Hematopoietic multipotent progenitor cell (in vitro differentiated cells): Measurements from ENCODE around the gene KCNT1. TPM values are rescaled to one million over a fixed set of nuclear protein-coding genes. Genes with fewer than 3 reads are reported as not detected.
"Not testable (repeated sequence)": the region's sequence is repeated elsewhere in the genome, so short reads cannot be mapped to it uniquely, and the experiment has no call there.

Source experiments
- DNase-seq, 3 donors: peaks; one replicate each; pipeline ENCODE4 v3.0.0-alpha.2; 2011 to 2015; ENCODE audit warnings: low read depth in 2 of 3, low spot score in 2 of 3
- total RNA-seq: library from RNA; depleted of rRNA; stranded (reverse); fragments of >200 nt; gene quantifications from one replicate; pipeline ENCODE4 v1.2.3, GENCODE V29; 2012

Gene KCNT1
- under 0.01 TPM for total RNA-seq

DNA sequence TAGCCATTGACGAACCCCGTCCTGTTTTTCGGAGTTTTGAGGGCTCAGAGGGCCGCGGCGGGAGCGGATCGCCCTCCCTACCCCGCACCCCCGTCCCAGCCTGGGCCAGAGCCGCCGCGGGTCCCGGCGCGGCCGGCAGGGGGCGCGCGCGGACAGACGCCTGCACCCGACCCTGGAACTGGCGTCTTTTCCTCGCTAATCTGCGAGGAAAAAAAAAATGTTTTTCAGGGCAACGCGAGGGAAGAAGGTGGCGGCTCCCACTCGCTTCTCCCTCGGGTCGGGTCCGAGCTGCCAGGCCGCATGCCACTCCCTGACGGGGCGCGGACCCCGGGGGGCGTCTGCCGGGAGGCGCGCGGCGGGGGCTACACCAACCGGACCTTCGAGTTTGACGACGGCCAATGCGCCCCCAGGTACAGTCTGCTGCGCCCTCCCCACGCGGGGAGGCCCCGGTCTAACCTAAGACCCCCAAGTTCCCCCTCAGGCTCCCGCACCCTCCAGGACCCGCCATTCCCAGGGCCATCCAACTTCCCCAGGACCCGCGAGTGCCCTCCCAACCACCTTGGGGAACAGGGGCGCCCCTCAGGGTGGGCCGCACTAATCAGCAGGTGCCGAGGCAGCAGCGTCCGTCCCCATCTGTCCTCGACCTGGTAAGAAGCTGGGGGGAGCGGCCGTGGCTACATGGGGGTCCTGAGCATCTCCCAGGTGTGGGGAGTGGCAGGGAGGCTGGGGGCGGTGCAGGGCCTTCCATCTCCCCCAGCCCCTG is at the start of gene KCNT1:
Gene KCNT1, plus strand, starts transcription at position 227 of the 763 bp plus-strand sequence. Its CDS starts 74 bp downstream, at position 301.
- peak; percentile 11 to 61 (median 40) for DNase-seq

DNA sequence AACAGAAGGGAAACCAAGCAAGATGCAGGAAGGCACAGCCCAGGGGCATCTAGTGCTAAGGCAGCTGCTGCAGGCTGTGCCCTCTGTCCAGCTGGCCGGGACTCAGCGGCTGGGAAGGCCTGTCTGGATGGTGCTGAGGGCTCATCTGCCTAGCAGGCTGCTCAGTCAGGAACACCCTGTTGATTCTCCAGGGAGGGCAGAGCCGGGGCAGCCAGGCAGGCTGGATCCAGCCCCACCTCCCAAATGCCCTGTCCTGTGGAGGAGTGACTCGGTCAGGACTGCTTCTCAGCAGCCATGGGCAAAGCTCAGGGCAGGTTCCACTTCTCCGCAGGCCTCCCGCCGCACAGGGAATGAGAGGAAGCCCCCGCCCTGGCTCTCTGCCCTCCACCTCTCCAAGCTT is 46.7 kb upstream of the KCNT1 start:
- DNase-seq: no peak

DNA sequence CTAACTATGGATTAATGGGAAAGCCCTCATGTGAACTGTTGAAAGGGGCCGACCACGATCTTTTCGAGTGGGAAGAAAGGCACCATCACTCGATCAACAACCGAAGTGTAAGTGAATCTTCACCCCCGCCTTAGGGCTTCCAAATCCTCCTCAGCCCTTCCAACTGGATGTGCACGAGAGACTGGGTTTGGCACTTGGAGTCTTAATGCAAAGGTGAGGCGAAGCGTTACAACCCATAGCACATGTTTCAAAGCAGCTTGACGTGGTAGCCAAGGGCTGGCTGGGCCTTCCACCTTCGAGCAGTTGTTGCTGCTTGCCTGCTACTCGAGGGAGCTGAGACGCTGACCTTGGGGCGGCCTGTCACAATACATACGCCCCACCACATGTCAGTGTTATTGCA is 44.6 kb upstream of the KCNT1 start:
- DNase-seq: no peak

DNA sequence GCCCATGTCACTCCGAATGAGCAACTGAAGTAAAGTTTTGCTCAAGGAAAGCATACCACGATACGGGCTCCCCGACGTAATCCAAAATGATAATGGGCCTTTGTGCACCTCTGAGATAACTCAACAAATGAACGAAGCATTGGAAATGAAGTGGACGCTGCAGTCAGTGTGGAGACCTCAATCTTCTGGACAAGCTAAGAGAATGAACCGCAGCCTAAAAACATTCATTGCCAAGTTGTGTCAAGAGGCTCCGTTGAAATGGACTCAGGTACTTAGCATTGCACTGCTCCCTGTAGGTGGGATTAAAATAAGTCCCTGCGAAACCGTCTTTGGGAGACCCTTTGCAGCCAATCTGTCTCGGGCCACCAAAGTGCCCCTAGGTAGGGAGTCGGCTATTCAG is 42.7 kb upstream of the KCNT1 start:
- no peak for DNase-seq

- no peak for DNase-seq
Observed at GRCh38 chr9:135660407-135660806, 41.6 kb upstream of the KCNT1 start.

GRCh38 chr9:135661816-135662560 is 40.0 kb upstream of the KCNT1 start:
- DNase-seq: no peak

DNA sequence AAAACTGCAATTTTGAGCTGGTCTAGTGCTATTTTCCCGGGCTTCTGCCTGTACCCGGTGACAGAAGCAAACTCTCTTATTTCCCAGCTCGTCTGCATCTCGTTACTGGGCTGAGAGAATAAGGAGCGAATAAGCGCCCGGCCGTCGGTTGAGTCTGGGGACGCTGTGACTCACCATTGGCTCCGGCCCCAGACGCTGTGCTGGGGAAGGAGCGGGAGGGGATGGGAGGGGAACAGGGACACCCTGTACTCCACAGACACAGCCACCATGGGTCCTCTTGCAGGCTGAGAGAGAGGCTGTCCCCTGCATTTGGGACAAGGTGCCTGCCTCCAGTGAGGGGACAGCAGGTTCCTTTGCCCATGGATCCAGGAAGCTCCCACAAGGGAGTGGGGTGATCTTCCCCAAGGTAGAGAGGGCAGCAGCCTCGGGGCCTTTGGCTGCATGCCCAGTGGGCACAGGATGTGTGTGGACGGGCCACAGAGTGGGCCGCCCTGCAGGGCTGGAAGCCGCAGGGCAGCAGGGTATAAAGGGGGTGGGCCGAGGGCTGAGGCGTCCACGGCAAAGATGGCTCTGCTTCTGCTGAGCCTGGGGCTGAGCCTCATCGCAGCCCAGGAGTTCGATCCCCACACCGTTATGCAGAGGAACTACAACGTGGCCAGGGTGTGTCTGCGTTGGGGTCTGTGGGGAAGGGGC is 39.1 kb upstream of the KCNT1 start, which contains the start of gene LCN9:
Gene LCN9, plus strand, starts transcription at position 552 of the 693 bp plus-strand sequence. Its CDS starts 13 bp downstream, at position 565.
- no peak for DNase-seq

- no peak for DNase-seq
Observed at GRCh38 chr9:135663451-135663770, 38.6 kb upstream of the KCNT1 start.

DNA sequence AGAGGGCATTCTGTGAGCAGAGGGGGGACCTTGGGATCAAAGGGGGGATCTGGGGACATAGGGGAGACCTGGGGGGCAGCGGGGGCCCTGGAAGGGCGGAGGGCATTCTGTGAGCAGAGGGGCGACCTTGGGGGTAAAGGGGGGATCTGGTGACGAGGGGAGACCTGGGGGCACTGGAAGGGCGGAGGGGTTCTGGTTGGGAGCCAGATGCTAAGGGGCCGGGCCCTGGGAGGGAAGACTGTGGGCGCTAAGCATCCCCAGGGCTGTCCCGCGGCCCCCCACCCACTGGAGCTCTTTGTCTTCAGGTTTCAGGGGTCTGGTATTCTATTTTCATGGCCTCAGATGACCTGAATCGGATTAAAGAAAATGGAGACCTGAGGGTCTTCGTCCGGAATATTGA is 38.1 kb upstream of the KCNT1 start:
- DNase-seq: no peak

- no peak for DNase-seq
Observed at GRCh38 chr9:135664266-135664665, 37.7 kb upstream of the KCNT1 start.

GRCh38 chr9:135664801-135665794 is 36.9 kb upstream of the KCNT1 start:
- no peak for DNase-seq

- no peak for DNase-seq
Observed at GRCh38 chr9:135665795-135666189, 36.2 kb upstream of the KCNT1 start.

GRCh38 chr9:135666534-135667462 is 35.2 kb upstream of the KCNT1 start:
- no peak for DNase-seq

GRCh38 chr9:135667463-135668001 is 34.5 kb upstream of the KCNT1 start:
- DNase-seq: no peak

GRCh38 chr9:135669018-135669417 is 33.0 kb upstream of the KCNT1 start:
- not testable (repeated sequence) for DNase-seq

- no peak for DNase-seq
Observed at GRCh38 chr9:135669616-135670285, 32.2 kb upstream of the KCNT1 start.

GRCh38 chr9:135670721-135671590 is 31.0 kb upstream of the KCNT1 start:
- DNase-seq: no peak
